HG03439 (cell line): ENCODE data around the gene SCLY.

Experiments
- ATAC-seq: cut with Tn5 transposase; IDR thresholded peaks from one replicate; pipeline ENCODE4 v1.9.1; 2021; ENCODE audit warnings: mild to moderate bottlenecking, moderate library complexity; ENCODE audit not compliant: unreplicated experiment

The SCLY gene

DNA sequence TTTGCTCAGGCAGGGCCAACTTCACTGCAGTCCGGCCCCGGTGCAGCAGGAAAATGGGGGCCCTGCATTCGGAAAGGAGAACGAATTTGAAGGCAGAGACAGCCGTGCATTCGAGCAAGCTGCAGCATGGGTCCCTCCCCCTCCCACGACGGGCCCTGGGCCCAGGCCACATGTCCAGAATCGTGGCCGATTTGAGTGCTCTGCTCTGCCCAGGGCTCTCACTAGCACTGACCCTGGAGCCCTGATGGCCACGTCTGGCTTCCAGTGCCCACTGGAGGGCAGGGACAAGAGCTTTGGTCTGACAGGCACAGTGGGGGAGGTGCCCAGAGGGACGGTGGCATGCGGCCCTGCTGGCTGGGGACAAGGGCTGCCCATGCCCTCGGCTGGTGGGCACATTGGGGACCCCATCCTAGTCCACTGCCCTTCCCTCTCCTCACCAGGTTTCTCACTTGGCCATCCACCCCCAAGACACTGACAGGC is 63.2 kb downstream of the SCLY start:
- ATAC-seq, result no peak

GRCh38 chr2:238124488-238125126 is 63.8 kb downstream of the SCLY start:
- no peak for ATAC-seq

DNA sequence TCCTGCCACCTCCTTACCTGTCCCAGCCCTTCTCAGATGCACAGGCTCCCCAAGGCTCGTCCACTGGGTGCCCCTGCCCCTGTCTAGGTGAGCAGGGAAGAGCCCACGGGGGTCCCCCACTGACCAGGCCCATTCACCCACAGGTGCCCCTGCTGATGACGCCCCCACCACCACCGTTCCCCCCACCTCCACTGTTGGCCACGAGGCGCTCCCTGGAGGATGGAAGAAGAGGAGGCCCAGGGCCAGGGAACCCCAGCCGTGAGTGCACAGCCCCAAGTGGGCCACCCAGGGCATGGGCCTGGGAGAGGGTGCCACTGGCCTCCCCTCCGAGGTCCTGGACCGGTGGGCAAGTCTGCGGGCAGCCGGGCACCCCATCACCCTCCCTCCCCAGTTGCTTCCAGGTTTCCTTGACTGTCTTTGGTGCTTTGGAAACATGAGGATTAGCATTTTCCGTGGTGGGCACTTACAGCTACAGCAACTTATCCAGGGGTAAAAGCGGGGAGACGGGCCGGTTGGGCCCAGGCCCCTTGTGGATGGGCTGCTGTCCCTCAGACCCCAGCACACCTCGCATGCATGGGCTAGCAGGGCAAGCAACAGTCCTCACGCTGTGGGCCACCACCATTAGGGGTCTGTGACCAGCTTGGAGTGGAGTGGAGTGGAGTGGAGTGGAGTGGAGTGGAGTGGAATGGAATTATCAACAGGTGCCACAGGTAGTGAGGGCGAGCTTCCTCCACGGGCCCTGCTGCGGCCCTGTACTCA is 64.5 kb downstream of the SCLY start:
- ATAC-seq, result no peak

GRCh38 chr2:238126338-238126737 is 65.5 kb downstream of the SCLY start:
- ATAC-seq, result no peak

GRCh38 chr2:238126775-238127164 is 66.0 kb downstream of the SCLY start:
- ATAC-seq, result no peak

GRCh38 chr2:238127165-238128060 is 66.6 kb downstream of the SCLY start:
- ATAC-seq, result no peak

GRCh38 chr2:238128061-238128440 is 67.2 kb downstream of the SCLY start:
- no peak for ATAC-seq

- ATAC-seq, result no peak
These were observed 67.8 kb downstream of the SCLY start for GRCh38 chr2:238128534-238129001.

GRCh38 chr2:238129166-238130010 is 68.6 kb downstream of the SCLY start:
- no peak for ATAC-seq

DNA sequence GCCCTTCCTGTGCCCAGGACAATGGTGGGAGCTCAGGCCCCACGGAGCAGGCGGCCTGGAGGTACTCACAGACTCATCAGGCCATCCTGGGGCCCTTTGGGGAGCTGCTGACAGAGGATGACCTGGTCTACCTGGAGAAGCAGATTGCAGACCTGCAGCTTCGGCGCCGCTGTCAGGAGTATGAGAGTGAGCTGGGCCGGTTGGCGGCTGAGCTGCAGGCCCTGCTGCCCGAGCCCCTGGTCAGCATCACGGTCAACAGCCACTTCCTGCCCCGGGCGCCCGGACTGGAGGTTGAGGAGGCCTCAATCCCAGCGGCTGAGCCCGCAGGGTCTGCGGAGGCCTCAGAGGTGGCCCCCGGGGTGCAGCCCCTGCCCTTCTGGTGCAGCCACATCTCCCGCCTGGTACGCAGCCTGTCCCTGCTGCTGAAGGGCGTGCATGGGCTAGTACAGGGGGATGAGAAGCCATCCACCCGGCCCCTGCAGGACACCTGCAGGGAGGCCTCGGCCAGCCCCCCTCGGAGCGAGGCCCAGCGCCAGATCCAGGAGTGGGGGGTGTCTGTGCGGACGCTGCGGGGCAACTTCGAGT is 69.4 kb downstream of the SCLY start:
- ATAC-seq, result no peak

DNA sequence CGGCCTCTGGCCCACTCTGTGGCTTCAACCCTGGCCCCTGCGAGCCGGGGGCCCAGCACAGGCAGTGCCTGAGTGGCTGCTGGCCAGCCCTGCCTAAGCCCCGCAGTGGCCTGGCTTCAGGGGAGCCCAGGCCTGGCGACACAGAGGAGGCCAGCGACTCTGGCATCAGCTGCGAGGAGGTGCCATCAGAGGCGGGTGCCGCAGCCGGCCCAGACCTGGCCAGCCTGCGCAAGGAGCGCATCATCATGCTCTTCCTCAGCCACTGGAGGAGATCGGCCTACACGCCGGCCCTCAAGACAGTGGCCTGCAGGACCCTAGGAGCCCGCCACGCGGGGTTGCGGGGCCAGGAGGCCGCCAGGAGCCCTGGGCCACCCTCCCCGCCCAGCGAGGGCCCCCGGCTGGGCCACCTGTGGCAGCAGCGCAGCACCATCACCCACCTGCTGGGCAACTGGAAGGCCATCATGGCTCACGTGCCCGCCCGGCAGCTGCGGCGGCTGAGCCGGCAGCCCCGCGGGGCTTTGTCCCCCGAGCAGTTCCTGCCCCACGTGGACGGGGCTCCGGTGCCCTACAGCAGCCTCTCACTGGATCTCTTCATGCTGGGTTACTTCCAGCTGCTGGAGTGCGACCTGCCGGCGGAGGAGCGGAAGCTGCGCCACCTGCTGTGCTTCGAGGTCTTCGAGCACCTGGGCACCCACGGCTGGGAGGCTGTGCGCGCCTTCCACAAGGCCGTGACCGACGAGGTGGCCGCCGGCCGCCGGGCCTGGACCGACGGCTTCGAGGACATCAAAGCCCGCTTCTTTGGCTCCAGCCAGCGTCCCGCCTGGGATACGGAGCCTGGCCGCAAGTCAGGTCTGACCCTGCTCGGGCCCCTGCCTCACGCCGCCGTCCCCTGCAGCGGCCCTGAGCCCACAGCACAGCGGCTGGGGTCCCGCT is 70.2 kb downstream of the SCLY start:
- ATAC-seq, result no peak

GRCh38 chr2:238131761-238132462 is 71.1 kb downstream of the SCLY start:
- ATAC-seq, result no peak

- ATAC-seq, result no peak
These were observed 72.0 kb downstream of the SCLY start for GRCh38 chr2:238132463-238133450.

GRCh38 chr2:238133499-238134392 is 72.9 kb downstream of the SCLY start:
- no peak for ATAC-seq

DNA sequence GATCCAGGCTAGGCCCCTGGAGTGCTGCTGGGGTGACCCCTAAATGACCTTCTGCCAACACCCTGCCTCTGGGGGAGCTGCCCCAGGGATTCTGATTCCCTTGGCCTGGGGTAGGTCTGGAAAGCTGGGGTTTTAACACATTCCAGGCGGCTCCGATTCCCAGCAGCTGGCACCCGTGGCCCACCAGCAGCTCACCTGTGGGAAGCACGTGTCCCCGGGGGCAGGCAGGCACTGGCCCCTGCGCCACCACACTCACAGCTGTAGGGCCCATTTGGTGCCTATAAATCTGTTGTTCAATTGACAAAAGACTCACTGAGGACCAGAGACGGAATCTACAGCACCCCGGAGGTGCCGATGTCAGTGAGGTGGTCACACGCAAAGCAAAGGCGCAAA is 73.6 kb downstream of the SCLY start:
- no peak for ATAC-seq

- ATAC-seq, result no peak
These were observed 74.9 kb downstream of the SCLY start for GRCh38 chr2:238135601-238136150.
